Activated naive CD8-positive, alpha-beta T cell treated with anti-CD3 and anti-CD28 coated beads, Interleukin-2, amount 10 ng/mL, durations not matched to agents 7 days and 5 days (primary cell): ENCODE results near the gene CEP97. TPM values are rescaled to one million over a fixed set of nuclear protein-coding genes. Genes with fewer than 3 reads are reported as not detected.
"Not testable (repeated sequence)": the region's sequence is repeated elsewhere in the genome, so short reads cannot be mapped to it uniquely, and the experiment has no call there.

ENCODE experiments used
- ATAC-seq: fragments of 150-1000 bp; cut with Tn5 transposase; one replicate; pipeline ENCODE4 v1.10.0; 2021; ENCODE audit warnings: low read depth, moderate library complexity
- POLR2A ChIA-PET: fragments of 350-600 bp; sonication (Branson Sonifier 250); formaldehyde crosslinking; loops from one replicate; lab custom pipeline; 2021; ENCODE audit warnings: antibody characterized with exemption; lab: Charles Lee
- DNase-seq: peaks from one replicate; pipeline ENCODE4 v3.0.0; 2021
- H3K27ac Mint-ChIP-seq: one replicate; pipeline ENCODE4 v1.8.0; 2022; ENCODE audit warnings: mild to moderate bottlenecking, mixed read lengths
- H3K27me3 Mint-ChIP-seq: one replicate; pipeline ENCODE4 v1.8.0; 2022; ENCODE audit warnings: mild to moderate bottlenecking, moderate library complexity, mixed read lengths
- H3K36me3 Mint-ChIP-seq: one replicate; pipeline ENCODE4 v1.8.0; 2021; ENCODE audit warnings: mild to moderate bottlenecking, mixed read lengths
- H3K4me1 Mint-ChIP-seq: one replicate; pipeline ENCODE4 v1.8.0; 2021; ENCODE audit warnings: mixed read lengths
- H3K4me3 Mint-ChIP-seq: one replicate; pipeline ENCODE4 v1.8.0; 2022; ENCODE audit warnings: mild to moderate bottlenecking, moderate library complexity, mixed read lengths
- H3K9me3 Mint-ChIP-seq: one replicate; pipeline ENCODE4 v1.8.0; 2021; ENCODE audit warnings: mixed read lengths
- total RNA-seq, 2 experiments: library from RNA; stranded (reverse); gene quantifications; one replicate each; pipeline ENCODE4 v1.2.3, GENCODE V29; 2021

The CEP97 gene
- 10 to 100 TPM; 21.5 TPM for total RNA-seq

- no peaks in the 10 kb centered on the region for H3K9me3 Mint-ChIP-seq
- peak; percentile 89 for DNase-seq
- H3K27ac Mint-ChIP-seq, result peak within 1 kb of the TSS; percentile 94
- POLR2A ChIA-PET, result interaction anchor here (0.6 to 2.8 kb wide), 19 partner anchors 8 to 169 kb away, joined by 3 to 36 read pairs (median 4); partner anchors contain the start of genes NFKBIZ, NXPE3, PCNP and RPL24
- peak; percentile 94 for ATAC-seq
- H3K4me3 Mint-ChIP-seq, result peak within 1 kb of the TSS; percentile 96
- H3K4me1 Mint-ChIP-seq, result peaks cover 29% of the 10 kb centered on the region
- H3K36me3 Mint-ChIP-seq, result peaks cover 8% of the 10 kb centered on the region
- H3K27me3 Mint-ChIP-seq, result no peaks in the 10 kb centered on the region
Measured at GRCh38 chr3:101724329-101725193, at the start of gene CEP97. Gene CEP97 (plus strand): TSS chr3:101724614. CDS start chr3:101724677, 63 bp downstream.

- Mint-ChIP-seq H3K4me3 (peak overlapping the region; percentile 84), H3K27me3 (no peaks in the 10 kb centered on the region), H3K4me1 (peaks cover 32% of the 10 kb centered on the region), H3K9me3 (no peaks in the 10 kb centered on the region), H3K36me3 (peaks cover 12% of the 10 kb centered on the region), H3K27ac (peak overlapping the region; percentile 92)
- DNase-seq (no peak), ATAC-seq (no peak)
- POLR2A ChIA-PET, result interaction anchor here (0.7 to 3.4 kb wide), 5 partner anchors 10 to 163 kb away, joined by 3 to 51 read pairs (median 12); partner anchors contain the start of genes CEP97, PCNP, RPL24 and SENP7
Measured at GRCh38 chr3:101675709-101676215, 48.7 kb upstream of the CEP97 start.

GRCh38 chr3:101676216-101676764, 48.1 kb upstream of the CEP97 start:
- ATAC-seq, result peak; percentile 89
- no peaks in the 10 kb centered on the region for H3K27me3 Mint-ChIP-seq
- POLR2A ChIA-PET, result interaction anchor here (0.7 to 3.4 kb wide), 10 partner anchors 10 to 699 kb away, joined by 3 to 51 read pairs (median 5); partner anchors contain the start of genes CEP97, NFKBIZ, NXPE3 and PCNP

GRCh38 chr3:101676765-101677435, 47.5 kb upstream of the CEP97 start, which contains the start of gene ZBTB11:
Gene ZBTB11 (minus strand): TSS chr3:101677132. CDS start chr3:101676914, 218 bp downstream.
- DNase-seq (peak; percentile 99), ATAC-seq (peak; percentile 74)
- peaks cover 32% of the 10 kb centered on the region for H3K4me1 Mint-ChIP-seq
- no peaks in the 10 kb centered on the region for H3K9me3 Mint-ChIP-seq
- H3K36me3 Mint-ChIP-seq, result peaks cover 13% of the 10 kb centered on the region
- H3K4me3 Mint-ChIP-seq, result peak within 1 kb of the TSS; percentile 84
- H3K27me3 Mint-ChIP-seq, result no peaks in the 10 kb centered on the region
- H3K27ac Mint-ChIP-seq, result peak within 1 kb of the TSS; percentile 96
- POLR2A ChIA-PET, result interaction anchor here (0.7 to 3.4 kb wide), 9 partner anchors 9 to 698 kb away, joined by 3 to 51 read pairs (median 5); partner anchors contain the start of genes CEP97, NFKBIZ, NXPE3 and PCNP

More at GRCh38 chr3:101676216-101676764, 48.1 kb upstream of the CEP97 start:
- no peaks in the 10 kb centered on the region for H3K9me3 Mint-ChIP-seq
- peak overlapping the region; percentile 84 for H3K4me3 Mint-ChIP-seq
- peaks cover 13% of the 10 kb centered on the region for H3K36me3 Mint-ChIP-seq
- DNase-seq, result peak; percentile 97
- peak overlapping the region; percentile 96 for H3K27ac Mint-ChIP-seq
- peaks cover 33% of the 10 kb centered on the region for H3K4me1 Mint-ChIP-seq

- DNase-seq (no peak), ATAC-seq (no peak)
- Mint-ChIP-seq H3K9me3 (no peaks in the 10 kb centered on the region), H3K36me3 (peaks cover 13% of the 10 kb centered on the region), H3K27me3 (no peaks in the 10 kb centered on the region), H3K4me3 (peak overlapping the region; percentile 84), H3K27ac (peak overlapping the region; percentile 96), H3K4me1 (peaks cover 34% of the 10 kb centered on the region)
- POLR2A ChIA-PET, result interaction anchor here (1.3 to 3.4 kb wide), 6 partner anchors 8 to 156 kb away, joined by 4 to 51 read pairs (median 5); partner anchors contain the start of genes CEP97, NXPE3, PCNP and RPL24
Measured at GRCh38 chr3:101677436-101678286, 46.8 kb upstream of the CEP97 start.

GRCh38 chr3:101678837-101679236, 45.6 kb upstream of the CEP97 start:
- not testable (repeated sequence) for H3K27ac Mint-ChIP-seq, DNase-seq, H3K27me3 Mint-ChIP-seq, ATAC-seq, H3K4me3 Mint-ChIP-seq, H3K9me3 Mint-ChIP-seq
- peaks cover 13% of the 10 kb centered on the region for H3K36me3 Mint-ChIP-seq
- peaks cover 27% of the 10 kb centered on the region for H3K4me1 Mint-ChIP-seq
- POLR2A ChIA-PET, result interaction anchor here (1.4 kb wide), 1 partner anchor 46 kb away, joined by 5 read pairs; the partner anchor contains the start of gene CEP97

GRCh38 chr3:101680466-101680865, 43.9 kb upstream of the CEP97 start:
- Mint-ChIP-seq H3K27ac (no peak overlapping the region), H3K36me3 (peaks cover 21% of the 10 kb centered on the region), H3K27me3 (no peaks in the 10 kb centered on the region), H3K4me1 (peaks cover 23% of the 10 kb centered on the region), H3K9me3 (no peaks in the 10 kb centered on the region), H3K4me3 (no peak overlapping the region)
- ATAC-seq (no peak), DNase-seq (no peak)
- POLR2A ChIA-PET, result no interaction called here

- no peaks in the 10 kb centered on the region for H3K27me3 Mint-ChIP-seq
- ATAC-seq, result no peak
- no peak for DNase-seq
- H3K36me3 Mint-ChIP-seq, result peaks cover 25% of the 10 kb centered on the region
- peak overlapping the region; percentile 99 for H3K27ac Mint-ChIP-seq
- peak overlapping the region; percentile 100 for H3K4me3 Mint-ChIP-seq
- POLR2A ChIA-PET, result interaction anchor here (0.6 to 4.5 kb wide), 4 partner anchors 8 to 111 kb away, joined by 3 to 51 read pairs (median 20); partner anchors contain the start of genes CEP97, NXPE3 and ZBTB11
- H3K4me1 Mint-ChIP-seq, result peaks cover 22% of the 10 kb centered on the region
- H3K9me3 Mint-ChIP-seq, result no peaks in the 10 kb centered on the region
Measured at GRCh38 chr3:101685050-101685400, 39.4 kb upstream of the CEP97 start.

GRCh38 chr3:101685870-101686307, 38.5 kb upstream of the CEP97 start:
- peak; percentile 2 for ATAC-seq
- peaks cover 18% of the 10 kb centered on the region for H3K36me3 Mint-ChIP-seq
- POLR2A ChIA-PET, result interaction anchor here (0.6 to 4.5 kb wide), 14 partner anchors 9 to 164 kb away, joined by 3 to 51 read pairs (median 4); partner anchors contain the start of genes CEP97, NFKBIZ, NXPE3 and PCNP
- H3K9me3 Mint-ChIP-seq, result no peaks in the 10 kb centered on the region
- peaks cover 25% of the 10 kb centered on the region for H3K4me1 Mint-ChIP-seq
- peak overlapping the region; percentile 100 for H3K4me3 Mint-ChIP-seq
- no peaks in the 10 kb centered on the region for H3K27me3 Mint-ChIP-seq
- DNase-seq, result no peak
- peak overlapping the region; percentile 99 for H3K27ac Mint-ChIP-seq

- peaks cover 13% of the 10 kb centered on the region for H3K36me3 Mint-ChIP-seq
- ATAC-seq (no peak), DNase-seq (no peak)
- no peaks in the 10 kb centered on the region for H3K27me3 Mint-ChIP-seq
- H3K4me3 Mint-ChIP-seq, result peak overlapping the region; percentile 100
- H3K4me1 Mint-ChIP-seq, result peaks cover 24% of the 10 kb centered on the region
- POLR2A ChIA-PET, result interaction anchor here (1.0 to 4.5 kb wide), 9 partner anchors 11 to 162 kb away, joined by 3 to 51 read pairs (median 8); partner anchors contain the start of genes CEP97, NFKBIZ, NXPE3 and PCNP
- H3K9me3 Mint-ChIP-seq, result no peaks in the 10 kb centered on the region
- H3K27ac Mint-ChIP-seq, result peak overlapping the region; percentile 99
Measured at GRCh38 chr3:101687142-101687931, 37.1 kb upstream of the CEP97 start.

- H3K4me3 Mint-ChIP-seq, result no peak overlapping the region
- H3K36me3 Mint-ChIP-seq, result peaks cover 13% of the 10 kb centered on the region
- no peaks in the 10 kb centered on the region for H3K27me3 Mint-ChIP-seq
- POLR2A ChIA-PET, result no interaction called here
- ATAC-seq, result no peak
- peaks cover 24% of the 10 kb centered on the region for H3K4me1 Mint-ChIP-seq
- no peak for DNase-seq
- H3K9me3 Mint-ChIP-seq, result no peaks in the 10 kb centered on the region
- no peak overlapping the region for H3K27ac Mint-ChIP-seq
Measured at GRCh38 chr3:101689286-101689685, 35.1 kb upstream of the CEP97 start.
